Choroid plexus epithelial cell (primary cell): ENCODE measurements around the gene SLC25A21.
A peak's percentile ranks its signal among the peaks of the same experiment; 100 is the strongest.

Source experiments
- DNase-seq: peaks from one replicate; pipeline ENCODE4 v3.0.0-alpha.2; 2010; ENCODE audit warnings: low read depth
- H3K4me3 ChIP-seq: 2 replicates; pipeline ENCODE4 v1.5.1; 2011; ENCODE audit warnings: low read depth, mild to moderate bottlenecking, control low read depth, low read length, moderate library complexity
- TF ChIP-seq, protein P1 (sequence below): conservative IDR thresholded peaks from 2 replicates; pipeline ENCODE4 v1.5.1; 2011; ENCODE audit warnings: low read depth, mild to moderate bottlenecking, control low read depth, inconsistent platforms, low read length, moderate library complexity

The SLC25A21 gene

DNA sequence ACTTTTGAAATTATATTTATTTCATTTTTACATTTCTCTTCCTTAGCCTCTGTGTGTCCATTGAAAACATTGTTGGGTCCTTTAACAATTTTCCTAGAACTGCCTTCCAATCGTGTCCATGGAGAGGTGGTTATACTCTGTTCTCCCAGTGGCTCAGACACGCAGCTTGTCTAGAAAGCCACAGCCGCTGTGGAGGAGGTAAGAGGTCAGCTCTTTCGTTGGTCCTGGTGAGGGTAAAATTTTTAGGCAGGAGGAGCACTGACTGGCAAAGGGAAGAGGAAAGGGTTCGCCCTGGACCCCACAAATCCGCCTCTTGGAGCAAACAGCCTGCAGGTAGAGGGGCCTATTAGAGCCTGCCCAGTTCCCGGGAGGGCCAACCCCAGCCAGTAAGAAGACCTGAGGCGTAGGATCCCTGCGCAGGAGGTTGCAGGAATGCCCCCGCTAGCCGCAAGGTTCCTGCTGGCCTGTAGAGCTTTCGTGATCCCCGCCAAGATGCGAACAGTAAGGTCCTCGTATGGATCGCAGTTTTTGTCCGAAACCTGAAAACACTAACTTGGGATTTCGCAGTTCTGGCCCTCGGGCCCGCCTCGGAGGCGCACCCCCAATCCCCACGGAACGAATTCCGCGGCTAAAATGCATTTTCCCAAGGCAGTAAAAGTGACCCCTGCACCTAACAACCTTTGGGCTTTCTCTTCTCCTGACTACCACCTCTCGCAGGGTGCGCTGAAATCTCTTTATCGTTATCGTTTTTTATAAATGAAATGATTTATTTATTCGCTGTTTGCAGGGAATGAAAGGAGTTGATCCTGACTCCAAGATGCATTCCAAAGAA, 518.2 kb downstream of the SLC25A21 start:
- H3K4me3 ChIP-seq: no peak overlapping the region
- TF ChIP-seq, protein P1, sequence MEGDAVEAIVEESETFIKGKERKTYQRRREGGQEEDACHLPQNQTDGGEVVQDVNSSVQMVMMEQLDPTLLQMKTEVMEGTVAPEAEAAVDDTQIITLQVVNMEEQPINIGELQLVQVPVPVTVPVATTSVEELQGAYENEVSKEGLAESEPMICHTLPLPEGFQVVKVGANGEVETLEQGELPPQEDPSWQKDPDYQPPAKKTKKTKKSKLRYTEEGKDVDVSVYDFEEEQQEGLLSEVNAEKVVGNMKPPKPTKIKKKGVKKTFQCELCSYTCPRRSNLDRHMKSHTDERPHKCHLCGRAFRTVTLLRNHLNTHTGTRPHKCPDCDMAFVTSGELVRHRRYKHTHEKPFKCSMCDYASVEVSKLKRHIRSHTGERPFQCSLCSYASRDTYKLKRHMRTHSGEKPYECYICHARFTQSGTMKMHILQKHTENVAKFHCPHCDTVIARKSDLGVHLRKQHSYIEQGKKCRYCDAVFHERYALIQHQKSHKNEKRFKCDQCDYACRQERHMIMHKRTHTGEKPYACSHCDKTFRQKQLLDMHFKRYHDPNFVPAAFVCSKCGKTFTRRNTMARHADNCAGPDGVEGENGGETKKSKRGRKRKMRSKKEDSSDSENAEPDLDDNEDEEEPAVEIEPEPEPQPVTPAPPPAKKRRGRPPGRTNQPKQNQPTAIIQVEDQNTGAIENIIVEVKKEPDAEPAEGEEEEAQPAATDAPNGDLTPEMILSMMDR: no peak
- DNase-seq: no peak

DNA sequence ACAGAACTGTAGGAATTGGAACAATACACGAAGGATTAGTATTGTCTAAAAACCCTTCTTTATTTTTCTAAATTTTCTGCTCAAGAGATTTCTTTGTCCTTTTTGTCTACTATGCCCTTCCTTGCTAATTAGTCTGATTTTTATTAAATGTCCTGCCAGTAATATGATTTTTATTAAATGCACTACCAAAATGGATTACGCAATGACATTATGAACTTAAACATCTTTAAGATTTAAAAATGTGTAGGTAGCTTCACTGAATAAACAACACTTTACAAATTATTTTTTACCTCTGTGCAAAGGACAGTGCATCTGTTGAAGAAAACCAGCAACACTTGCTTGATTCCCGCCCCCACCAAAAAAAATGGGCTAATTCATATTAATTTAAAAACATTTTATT, 519.0 kb downstream of the SLC25A21 start:
- no peak for DNase-seq
- no peak overlapping the region for H3K4me3 ChIP-seq
- TF ChIP-seq, protein P1: no peak

- TF ChIP-seq, protein P1: no peak
- H3K4me3 ChIP-seq: no peak overlapping the region
- DNase-seq: no peak
Observed at GRCh38 chr14:36652542-36653201, 519.7 kb downstream of the SLC25A21 start.

DNA sequence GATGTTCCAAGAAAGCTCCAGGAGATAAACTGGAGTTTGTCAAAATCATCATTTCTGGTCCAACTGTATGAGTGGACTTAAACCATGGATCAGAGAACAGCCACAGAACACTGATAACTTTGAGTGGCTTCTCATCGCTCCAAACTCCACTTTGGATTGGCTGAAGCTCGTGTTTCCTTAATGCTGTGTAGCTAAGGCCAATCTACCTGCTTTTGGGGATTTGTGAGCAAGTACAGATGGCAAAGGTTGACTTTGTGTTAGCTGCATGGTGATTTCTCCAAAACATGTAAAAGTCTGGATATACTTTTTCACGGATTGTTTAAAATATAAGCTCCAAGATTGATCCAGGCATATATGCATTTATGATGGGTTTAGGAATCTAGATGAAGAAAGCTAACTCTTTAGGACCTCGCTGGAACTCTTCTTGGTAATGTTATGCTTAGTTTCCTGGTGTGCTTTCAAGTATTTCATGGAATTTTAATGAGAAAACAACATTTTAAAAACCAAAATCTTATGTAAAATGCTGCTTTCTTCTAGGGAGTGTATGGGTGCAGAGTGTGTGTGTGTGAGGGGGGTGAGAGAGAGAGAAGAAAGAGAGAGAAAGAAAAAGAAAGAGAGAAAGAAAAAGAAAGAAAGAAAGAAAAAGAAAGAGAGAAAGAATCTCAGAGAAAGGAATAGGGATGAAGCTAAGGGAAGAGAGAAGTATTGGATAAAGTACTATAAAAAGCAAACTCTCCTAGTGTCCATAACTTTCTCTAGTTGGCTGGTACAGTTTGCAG, 522.3 kb downstream of the SLC25A21 start:
- no peak for DNase-seq
- H3K4me3 ChIP-seq: no peak overlapping the region
- TF ChIP-seq, protein P1: no peak

- DNase-seq: peak; percentile 51
- TF ChIP-seq, protein P1: peak; percentile 73
- peak overlapping the region; percentile 49 for H3K4me3 ChIP-seq
Observed at GRCh38 chr14:36647824-36648753, 524.3 kb downstream of the SLC25A21 start.

- no peak for DNase-seq
- H3K4me3 ChIP-seq: peak overlapping the region; percentile 49
- TF ChIP-seq, protein P1: no peak
Observed at GRCh38 chr14:36647417-36647823, 525.0 kb downstream of the SLC25A21 start.
